LoVo (cell line): ENCODE results near the gene BRD3.

Experiments
- DNase-seq: peaks from one replicate; pipeline ENCODE4 v3.0.0-alpha.2; 2016; ENCODE audit warnings: low spot score

Gene BRD3

DNA sequence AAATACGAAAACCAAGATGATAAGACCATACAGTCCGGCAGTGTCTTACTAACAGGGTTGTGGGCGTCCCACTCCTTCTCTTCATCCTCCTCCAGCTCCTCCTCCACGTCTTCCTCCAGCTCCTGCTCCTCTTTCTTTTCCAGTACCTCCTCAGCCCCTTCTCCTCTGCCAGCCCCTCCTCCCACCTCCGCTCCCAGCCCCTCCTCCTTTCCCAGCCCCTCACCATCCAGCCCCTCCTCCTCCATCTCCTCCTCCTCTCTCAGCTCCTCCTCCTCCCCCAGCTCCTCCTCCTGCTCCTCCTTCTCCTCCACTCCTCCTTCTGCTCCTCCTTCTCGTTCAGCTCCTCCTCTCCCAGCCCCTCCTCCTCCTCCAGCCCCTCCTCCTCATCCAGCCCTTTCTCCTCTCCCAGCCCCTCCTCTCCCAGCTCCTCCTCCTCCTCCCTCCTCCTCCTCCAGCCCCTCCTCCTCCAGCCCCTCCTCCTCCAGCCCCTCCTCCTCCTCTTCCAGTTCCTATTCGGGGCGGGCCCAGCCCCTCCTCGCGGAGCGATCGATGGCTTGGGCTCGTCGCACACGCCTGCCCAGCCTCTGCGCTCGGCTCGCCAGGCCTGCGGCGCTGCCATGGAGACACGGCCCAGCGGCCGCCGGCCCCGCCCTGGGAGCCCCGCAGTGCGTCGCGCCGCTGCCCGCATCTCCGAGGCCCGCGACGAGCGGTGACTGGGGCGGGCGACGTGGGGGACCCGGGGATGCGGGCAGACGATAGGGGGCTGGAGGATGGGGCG, 42.8 kb downstream of the BRD3 start, which contains the start of gene BRD3OS:
TSS of gene BRD3OS (plus strand) at position 654 of the 778 bp plus-strand sequence. CDS start 1,267 bp downstream, outside the sequence.
- peak; percentile 94 for DNase-seq

DNA sequence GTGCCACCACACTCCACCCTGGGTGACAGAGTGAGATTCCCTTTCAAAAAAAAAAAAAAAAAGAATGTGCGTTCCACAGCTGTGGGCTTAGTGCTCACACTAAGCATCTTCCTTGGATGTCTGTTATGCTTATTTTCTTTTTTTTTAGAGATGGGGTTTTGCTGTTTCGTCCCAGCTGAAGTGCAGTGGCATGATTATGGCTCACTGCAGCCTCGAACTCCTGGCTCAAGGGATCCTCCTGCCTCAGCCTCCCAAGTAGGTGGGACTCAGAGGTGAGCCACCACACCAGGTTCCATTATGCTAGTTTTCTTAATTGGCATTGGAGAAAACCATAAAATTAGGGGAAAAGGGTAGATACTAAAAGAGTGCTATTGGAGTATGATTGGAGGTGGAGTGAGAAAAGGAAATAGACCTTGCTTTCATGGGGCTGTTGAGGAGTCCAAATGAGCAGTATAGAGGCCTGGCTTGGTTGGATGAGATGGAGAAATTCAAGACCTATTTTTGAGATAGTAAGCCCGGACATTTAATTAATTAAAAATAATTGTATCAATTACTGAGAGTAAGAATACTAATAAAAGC, 43.5 kb downstream of the BRD3 start:
- DNase-seq = no peak

DNA sequence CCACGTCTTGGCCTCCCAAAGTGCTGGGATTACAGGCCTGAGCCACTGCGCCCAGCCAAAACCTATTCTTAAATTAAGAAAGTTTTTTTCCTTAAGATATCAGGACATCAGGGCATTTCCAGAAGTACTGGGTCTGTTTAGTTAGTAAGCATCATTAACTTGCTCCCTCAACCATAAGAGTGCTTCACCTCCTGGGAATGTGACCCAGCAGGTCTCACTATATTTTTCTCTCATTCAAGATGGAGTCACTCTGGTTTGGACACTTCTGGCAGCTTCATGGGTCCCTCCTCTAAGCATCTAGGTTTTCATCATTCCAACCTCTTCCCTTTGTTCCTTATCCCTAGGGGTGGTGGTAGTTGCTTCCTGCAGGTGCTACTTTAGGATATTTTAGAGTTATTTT, 52.9 kb downstream of the BRD3 start:
- DNase-seq = no peak

DNA sequence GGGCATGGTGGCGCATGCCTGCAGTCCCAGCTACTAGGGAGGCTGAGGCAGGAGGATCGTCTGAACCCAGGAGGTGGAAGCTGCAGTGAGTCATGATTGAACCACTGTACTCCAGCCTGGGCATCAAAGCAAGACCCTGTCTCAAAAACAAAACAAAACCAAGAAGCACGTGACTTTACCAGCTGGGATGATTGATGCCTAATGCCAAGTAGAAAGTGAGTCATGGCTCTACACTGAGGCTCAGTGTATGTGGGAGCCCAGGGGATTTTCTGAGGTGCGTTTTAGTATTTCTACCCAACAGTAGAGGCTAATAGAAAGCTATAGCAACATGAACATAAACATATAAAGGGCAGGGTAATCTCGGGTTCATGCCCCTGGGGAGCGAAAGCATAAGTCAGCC, 56.4 kb downstream of the BRD3 start:
- DNase-seq = no peak

DNA sequence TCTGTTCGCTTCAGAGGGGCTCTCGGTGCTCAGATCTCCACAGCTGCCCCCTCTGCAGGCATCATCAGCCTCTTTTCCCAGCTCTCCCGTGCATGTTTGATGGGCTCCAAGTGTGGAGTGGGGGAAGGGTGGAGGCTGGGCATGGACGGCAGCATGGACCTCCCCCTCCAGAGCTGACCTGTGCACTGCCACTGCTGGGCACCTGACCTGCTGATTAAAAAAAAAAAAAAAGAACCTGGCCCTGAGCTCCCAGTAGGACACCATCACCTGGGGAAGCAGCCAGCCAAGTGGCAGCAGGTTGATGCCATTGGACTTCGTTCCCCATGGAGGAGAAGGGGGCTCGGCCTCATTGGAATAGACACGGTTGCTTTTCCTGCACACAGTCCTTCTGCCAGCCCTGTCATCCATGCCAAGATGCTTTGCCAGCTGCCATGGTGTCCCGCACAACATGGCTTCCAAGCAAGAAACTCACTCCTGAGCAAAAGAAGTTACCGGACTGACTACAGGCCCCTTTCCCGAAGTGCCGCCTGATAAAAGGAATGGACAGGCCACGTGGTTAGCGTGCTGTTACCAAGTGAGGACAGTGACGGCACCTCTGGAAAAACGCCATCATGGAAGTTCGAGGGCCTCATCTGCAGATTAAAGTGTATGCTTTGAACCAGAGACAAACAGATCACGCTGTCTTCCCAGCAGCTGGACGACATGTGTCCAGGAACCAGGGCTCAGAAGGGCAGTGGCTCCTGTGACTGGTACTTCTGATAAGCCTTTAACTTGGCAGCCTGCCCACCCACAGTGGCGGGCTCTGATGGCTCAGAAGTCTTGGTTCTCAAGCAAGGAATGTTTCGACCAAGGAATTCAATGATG, 57.3 kb downstream of the BRD3 start:
- DNase-seq = no peak

DNA sequence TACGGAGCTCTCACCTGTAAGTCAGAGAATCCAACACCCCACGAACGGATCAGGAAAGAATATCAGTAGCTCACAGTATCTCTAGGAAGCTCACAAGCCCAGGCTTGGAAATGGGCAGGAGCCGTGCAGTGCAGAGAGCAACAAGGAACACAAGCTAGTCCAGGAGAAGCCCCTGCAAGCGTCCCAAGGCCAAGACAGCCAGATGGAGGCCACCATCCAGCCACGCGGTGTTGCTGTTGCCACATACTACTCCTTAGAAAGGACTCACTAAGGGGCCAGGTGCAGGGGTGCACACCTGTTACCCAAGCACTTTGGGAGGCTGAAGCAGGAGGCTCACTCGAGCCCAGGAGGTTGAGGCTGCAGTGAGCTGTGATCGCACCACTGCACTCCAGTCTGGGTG, 60.3 kb downstream of the BRD3 start:
- DNase-seq = no peak

DNA sequence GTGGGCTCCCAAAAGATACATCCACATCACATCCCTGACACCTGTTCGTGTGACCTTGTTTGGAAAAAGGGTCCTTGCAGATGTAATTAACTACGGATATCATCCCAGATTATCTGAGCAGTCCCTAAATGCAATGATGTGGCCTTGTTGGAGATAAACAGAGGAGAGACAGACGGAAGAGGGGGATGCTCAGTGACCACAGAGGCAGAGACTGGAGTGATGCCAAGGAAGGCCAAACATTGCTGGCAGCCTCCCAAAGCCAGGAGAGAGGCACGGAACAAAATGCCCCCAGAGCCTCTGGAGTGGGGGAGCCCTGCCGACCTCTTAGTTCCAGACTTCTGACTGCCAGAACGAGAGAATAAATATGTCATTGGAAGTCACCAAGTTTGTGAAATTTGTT, 60.7 kb downstream of the BRD3 start:
- DNase-seq = no peak

DNA sequence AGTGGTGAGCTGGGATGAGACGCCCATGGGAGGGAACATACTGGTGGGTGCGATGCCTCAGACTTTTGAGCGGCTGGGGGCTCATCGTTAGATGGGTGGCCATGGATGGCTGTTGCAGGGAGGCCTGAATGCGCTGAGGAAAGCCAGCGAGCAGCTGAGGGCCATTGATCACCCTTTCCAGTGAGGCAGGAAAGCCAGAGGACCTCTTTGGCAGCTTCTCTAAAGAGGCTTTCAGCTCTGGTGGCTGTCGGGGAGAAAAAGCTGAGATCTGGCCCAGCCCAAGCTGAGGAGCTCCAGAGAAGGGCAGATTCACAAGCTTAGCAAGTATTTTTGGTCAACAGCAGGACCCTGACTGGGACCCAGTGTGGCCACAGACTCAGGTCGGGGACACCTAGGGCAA, 62.4 kb downstream of the BRD3 start:
- no peak for DNase-seq

DNA sequence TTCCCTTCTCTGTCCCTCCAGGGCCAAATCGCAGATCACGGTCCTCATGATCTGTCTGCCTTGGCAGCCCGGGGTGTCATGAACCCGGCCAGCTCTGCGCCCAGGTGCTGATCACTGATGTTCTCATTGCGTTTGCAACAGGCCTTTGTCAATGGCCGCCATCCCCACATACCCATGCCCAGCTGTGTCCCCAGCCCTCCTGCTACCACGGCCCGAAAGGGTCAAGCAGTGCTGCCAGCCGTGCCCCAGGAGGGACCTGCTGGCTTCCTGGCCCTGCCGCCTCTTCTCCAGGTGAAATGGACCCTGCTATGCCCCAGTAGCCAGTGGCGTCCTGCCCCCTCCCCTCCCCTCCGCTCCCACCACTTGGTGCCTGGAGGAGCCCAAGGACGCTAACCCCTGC, 62.9 kb downstream of the BRD3 start:
- no peak for DNase-seq

DNA sequence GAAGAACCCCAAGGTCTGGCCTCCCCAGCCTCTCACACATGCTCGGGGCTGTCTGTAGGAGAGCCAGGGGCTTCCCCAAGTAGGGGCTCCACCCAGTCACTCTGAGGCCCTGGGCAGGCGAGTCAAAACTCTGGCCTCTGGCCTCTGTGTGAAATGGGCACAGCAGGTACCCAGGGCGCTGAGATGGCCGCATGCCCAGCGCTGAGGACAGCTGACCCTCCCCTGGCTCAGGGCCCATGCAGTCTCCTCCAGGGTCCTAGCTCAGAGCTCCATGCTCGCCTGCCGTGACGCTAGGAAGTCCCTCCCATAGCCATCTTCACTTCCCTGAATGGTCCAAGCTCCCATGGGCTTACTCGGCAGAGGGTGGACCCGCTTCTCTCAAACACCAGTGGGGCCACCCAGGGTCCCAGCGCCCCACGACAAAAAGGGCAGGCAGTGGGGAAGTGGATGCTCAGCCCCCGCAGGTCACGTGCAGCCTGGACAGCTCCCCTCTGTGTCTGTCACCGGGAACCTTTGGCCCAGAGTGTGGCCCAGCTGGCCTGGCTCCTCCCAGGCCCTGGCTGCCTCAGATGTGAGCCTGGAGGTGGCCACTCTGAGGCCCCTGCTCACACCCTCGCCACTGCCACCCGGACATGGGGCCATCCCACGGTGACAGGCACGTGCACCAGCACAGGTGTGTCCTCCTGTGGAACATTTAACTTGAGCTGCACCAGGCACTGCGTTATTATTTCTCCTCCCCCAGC, 63.5 kb downstream of the BRD3 start:
- no peak for DNase-seq

DNA sequence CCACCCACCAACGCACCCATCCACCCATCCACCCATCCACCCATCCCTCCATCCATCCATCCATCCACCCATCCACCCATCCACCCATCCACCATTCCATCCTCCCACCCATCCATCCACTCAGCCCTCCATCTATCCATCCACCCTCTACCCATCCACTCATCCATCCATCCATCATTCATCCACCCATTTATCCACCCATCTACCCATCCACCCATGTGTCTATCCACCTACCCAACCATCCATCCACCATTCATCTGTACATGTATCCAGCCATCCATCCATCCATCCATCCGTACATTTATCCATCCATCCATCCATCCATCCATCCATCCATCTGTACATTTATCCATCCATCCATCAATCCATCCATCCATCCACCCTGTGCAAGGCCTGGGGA, 64.6 kb downstream of the BRD3 start:
- no peak for DNase-seq

DNA sequence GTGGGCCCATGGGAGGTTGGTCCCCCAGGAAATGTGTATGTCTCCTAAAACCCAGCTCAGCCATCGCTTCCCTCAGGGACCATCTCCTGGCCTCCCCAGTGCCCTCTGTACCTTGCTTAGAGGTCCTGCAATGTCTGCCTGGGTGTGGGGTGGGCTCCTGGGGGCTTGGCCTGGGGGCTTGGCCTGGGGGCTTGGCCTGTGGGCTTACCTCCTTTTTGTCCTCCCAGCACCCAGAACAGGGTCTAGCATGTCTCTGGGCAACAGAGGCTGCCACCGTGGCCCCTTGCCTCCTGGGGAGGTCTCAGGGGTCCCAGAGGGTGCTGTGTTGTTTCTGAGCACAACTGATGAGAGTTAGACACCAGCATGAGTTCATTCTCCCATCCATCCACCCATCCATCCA, 65.0 kb downstream of the BRD3 start:
- DNase-seq = no peak

DNA sequence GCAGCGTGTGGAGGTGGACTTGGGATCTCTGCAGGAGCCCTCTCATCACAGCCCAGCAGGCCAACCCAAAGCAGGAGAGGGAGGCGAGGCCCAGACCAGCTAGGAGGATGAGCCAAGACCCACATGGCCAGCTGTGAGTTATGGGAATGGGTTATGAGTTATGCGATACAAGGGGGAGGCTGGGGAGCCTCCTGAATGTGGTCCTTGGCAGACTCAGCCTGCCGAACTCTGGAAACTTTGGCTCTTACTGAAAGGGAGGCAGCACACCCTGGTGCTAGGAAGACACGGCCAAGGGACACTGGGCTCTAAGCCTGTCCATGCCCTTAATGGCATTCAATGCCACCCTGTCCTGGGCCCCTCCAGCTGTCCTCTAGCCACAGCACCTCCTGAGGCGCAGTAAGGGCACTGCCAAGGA, 68.0 kb downstream of the BRD3 start:
- no peak for DNase-seq

DNA sequence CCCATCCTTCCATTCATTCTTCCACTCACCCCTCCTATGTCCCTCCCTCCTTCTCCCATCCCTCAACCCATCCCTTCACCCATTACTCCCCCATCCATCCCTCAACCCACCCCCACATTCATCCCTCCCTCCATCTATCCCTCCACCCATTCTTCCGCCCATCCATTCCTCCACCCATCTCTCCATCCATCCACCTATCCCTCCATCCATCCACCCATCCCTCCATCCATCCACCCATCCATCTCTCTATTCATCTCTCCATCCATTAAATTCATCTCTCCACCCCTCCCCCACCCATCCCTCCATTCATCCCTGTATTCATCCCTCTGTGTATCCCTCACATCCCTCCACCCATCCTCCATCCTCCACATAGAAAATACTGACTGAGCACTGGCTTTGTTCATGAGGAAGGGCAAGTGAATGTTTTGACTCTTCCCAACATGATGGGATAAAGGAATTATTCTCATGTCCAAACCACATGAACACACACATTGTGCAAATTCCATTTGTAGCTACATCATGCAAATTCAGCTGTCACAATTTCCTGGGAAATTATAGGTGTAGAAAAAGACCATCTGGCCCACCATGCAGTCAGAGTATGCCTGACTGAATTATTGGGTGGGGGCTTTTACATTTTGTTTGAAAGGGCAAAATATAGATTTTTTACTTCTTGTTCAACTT, 68.8 kb downstream of the BRD3 start:
- no peak for DNase-seq

DNA sequence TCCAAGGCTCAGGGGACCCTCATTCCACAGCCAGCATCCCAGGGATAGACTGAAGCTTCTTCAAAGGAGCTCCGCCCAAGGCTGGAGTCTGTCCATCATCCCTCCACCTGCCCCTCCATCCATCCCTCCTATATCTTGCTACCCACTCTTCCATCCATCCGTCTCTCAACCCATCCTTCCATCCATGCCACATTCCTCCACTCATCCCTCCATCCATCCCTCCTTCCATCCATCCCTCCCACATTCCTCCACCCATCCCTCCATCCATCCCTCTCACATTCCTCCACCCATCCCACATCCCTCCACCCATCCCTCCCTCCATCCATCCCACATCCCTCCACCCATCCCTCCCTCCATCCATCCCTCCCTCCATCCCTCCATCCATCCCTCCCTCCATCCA, 70.2 kb downstream of the BRD3 start:
- no peak for DNase-seq

DNA sequence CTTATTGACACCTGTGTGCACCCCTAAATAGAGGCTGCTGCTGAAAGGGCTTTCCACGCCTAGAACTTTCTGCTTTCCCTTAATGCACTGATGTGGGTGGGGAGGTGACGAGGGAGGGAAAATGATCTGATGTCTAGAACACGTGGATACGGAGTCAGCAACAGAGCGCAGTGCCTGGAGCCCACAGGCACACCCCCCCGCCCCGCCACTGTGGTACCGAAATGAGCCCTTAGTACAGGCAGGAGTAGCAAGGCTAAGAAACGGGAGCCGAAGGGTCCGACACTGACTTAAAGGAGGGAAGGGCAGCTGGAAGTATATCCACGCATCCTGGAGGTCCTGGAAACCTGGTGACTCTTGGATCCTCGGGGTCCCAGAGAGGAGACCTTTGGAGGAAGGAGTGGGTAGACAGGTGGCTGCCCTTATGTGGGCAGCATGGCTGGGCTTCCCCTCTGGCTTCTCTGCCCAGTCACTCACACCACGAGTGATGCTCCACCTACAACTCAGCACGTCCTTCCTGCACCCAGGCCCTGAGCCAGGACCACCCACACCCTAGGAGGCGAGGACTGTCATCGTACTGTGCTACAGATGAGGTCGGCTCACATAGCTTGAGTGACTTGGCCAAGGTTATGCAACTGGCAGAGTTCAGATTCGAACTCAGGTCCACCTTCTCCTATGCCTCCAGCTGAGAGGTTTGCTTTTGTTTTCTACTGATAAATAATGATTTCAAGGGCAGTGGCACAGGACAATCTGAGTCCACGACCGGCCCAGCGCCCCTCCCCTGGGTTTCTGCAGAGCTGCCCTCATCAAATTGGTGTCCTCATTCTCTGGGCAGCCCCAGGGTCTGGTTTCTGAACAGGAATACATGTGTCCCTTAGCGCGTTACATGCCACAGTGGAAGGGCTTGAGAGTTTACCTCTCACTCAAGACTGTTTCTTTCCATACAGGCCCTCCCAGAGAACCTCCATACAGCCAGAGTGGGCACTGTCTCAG, 71.0 kb downstream of the BRD3 start:
- DNase-seq = no peak

DNA sequence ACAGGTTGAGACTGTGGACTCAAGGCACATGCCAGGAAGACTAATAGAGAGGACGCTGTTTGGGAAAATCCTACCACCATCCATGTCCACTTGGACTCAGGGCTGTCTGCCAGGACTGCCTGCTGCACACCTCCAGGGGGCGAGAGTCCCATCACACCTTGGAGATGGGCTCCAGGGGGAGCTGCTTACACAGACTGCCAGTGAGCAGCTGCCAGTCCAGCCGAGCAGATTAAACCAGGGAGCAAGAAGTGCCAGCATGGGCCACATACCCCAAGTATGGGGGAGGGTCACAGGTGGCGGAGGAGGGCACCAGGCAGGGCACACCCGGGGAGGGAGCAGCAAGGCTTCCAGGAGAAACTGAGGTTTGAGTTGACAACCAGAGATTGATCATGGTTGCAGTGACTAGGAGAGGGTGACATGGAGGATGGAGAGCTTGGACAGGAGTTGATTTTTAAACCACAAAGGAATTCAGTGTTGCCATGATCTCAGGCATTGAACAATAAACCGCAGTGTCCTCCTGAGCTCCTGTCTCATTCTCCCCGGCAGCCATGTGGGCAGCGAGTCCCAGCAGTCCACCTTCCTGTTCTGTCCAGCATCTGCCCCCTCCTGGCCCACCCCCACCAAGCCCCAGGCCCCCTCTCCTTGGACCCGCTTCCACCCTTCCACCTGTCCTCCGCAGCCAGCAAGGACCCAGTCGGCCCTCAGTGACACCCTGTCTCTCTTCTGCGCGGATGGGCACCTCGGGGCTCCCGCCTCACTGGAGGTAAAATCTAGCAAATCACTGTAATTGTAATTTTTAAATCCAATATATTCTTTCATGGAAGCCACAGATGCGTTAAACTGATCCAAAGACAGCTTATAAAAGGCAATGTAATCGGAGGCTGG, 72.6 kb downstream of the BRD3 start:
- no peak for DNase-seq

DNA sequence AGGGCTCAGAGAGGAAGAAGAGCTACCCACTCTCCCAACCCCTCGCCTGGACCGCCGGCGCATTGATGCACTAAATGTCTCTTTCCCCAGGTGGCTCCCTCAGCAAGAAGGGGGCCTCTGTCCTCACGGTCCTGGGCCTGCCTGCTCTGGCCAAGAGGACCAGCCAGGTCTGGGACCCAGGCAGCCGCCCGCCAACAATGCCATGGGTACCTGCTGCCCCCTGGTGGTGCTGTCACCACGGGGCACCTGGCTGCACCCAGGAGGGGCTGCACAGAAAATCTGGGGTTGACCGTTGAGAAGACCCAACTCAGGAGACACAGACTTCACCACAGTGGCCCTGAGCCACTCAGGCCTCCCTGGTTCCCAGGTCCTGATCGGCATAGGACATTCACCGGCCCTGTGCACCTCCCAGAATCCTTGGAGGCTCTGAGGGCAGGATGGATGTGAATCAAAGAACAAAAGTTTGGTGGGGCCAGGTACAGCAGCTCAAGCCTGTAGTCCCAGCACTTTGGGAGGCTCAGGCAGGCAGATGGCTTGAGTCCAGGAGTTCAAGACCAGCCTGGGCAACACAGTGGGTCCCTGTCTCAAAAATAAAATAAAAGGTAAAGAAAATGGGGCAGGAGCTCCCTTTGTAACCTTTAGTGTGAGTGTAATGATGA, 73.3 kb downstream of the BRD3 start:
- peak; percentile 66 for DNase-seq
